Body of pancreas (tissue), 4 donors: Measurements from ENCODE around the gene FHL2.

Source experiments
- CTCF ChIP-seq, 7 experiments: fragments of 450-650 bp in 4 of 7; fragments of 200-600 bp in 3 of 7; sonication (generic) in 3 of 7; IDR thresholded peaks; one replicate each; pipeline ENCODE4 v1.5.1; 2016 to 2019; ENCODE audit warnings: antibody characterized with exemption in 7 of 7
- POLR2A ChIP-seq, 3 donors: fragments of 450-650 bp; IDR thresholded peaks; one replicate each; pipeline ENCODE4 v1.6.1; 2016; ENCODE audit warnings: antibody characterized with exemption in 3 of 3, mild to moderate bottlenecking in 2 of 3

- TF ChIP-seq CTCF (IDR thresholded peaks at IDR 0.05) (no peak), POLR2A (IDR thresholded peaks at IDR 0.05) (no peak)
These were observed 10.9 kb upstream of the FHL2 start for GRCh38 chr2:105409717-105410116.
